ENCODE results near the gene BEST2. TPM values are rescaled to one million over a fixed set of nuclear protein-coding genes. Genes with fewer than 3 reads are reported as not detected.

The BEST2 gene
- total RNA-seq, 1 experiment from 2014 or later: 0.13 TPM

DNA sequence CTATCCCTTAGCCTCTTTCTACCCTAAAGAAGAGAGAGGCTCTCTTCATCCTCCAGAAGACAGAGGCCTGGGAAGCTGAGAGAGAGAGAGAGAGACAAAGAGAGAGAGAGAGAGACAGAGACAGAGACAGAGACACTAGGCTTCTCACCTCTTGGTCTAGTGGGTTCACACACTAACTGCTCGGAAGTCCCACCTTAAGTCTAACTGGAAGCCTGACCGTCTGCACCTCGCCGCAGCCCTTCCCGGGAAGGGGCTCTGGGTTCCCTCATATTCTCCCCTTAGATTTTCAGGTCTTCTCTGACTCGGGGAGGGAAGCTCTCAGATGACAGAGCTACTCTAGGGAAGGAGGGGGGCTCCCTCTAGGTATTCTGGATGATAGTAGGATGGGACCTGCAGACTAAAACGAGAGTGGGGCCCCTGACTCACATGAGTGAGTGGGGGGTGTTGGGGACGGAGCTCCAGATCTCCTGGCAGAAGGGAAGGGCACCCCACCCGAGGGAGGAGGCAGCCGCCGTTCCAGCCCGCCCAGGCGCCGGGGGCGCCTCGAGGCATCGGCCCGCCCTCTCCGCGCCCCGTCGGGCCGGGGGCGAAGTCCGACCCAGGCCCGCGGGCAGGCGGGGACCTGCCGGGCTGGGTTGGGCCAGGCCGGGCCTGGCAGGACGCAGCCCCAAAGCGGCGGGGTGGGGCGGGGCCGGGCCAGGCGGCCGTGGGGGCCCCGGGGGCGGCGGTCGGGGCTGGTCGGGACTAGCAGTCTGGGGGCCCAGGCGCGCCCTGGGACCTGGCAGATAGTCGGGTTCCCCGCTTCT, 37.7 kb downstream of the BEST2 start:
- peak in 1 of 2 experiments; percentile 64 for DNase-seq (ENCODE audit: low read depth in 1 of 2, low spot score in 2 of 2)
- Histone ChIP-seq H3K4me3 (peak overlapping the region; percentile 37), H3K36me3 (peaks cover 16% of the 10 kb centered on the region)

GRCh38 chr19:12789904-12790619, 38.5 kb downstream of the BEST2 start:
- Histone ChIP-seq H3K9me3 (replicated peaks) (no peaks in the 10 kb centered on the region), H3K27ac (peak overlapping the region; percentile 69), H3K36me3 (peaks cover 16% of the 10 kb centered on the region), H3K27me3 (replicated peaks) (no peaks in the 10 kb centered on the region), H3K4me1 (replicated peaks) (peaks cover 74% of the 10 kb centered on the region), H3K4me3 (peak overlapping the region; percentile 37)
- DNase-seq (ENCODE audit: low read depth in 1 of 2, low spot score in 2 of 2): peak; percentile 96

More for the DNA sequence above, 37.7 kb downstream of the BEST2 start:
- Histone ChIP-seq H3K4me1 (replicated peaks) (peaks cover 78% of the 10 kb centered on the region), H3K27me3 (replicated peaks) (no peaks in the 10 kb centered on the region), H3K9me3 (replicated peaks) (no peaks in the 10 kb centered on the region), H3K27ac (peak overlapping the region; percentile 69)

DNA sequence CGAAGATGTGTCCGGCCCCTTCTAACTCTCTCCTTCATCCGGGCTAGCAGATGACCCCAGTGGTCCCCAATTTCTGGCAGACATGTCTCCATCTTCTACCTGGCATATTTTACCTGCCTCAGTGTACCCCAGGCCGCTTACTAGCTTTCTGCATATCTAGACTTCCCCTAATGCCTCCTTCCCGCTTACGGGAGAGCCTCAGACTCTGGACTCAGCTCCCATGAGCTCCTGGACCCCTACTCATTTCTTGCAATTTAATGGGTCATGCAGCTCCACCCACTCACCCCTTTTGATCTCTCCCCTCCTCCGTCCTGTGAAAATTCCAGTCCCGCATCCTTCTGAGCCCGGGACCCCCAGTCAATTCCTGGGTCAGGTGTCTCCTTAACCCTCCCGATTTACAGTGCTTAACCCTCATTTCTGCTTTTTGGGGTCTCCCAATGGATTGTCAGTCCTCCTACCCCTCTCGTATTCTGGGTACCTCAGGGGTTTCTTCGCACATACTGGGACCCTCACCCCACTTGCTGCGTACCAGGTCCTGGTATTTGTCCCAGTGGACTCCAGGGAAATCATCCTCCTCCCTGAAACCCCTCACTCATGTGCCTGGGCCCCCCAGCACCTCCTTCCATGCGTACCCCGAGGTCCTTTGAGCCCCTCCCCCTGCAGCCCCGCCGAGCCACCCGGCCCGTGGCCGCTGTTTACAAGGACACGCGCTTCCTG, 39.2 kb downstream of the BEST2 start:
- H3K9me3 ChIP-seq (replicated peaks): no peaks in the 10 kb centered on the region
- H3K36me3 ChIP-seq: peaks cover 16% of the 10 kb centered on the region
- no peak for DNase-seq (ENCODE audit: low read depth in 1 of 2, low spot score in 2 of 2)
- peaks cover 67% of the 10 kb centered on the region for H3K4me1 ChIP-seq (replicated peaks)
- H3K4me3 ChIP-seq: peak overlapping the region; percentile 70
- H3K27ac ChIP-seq: peak overlapping the region; percentile 69
- H3K27me3 ChIP-seq (replicated peaks): no peaks in the 10 kb centered on the region

- DNase-seq (ENCODE audit: low read depth in 1 of 2, low spot score in 2 of 2): peak; percentile 97
- peak within 1 kb of the TSS; percentile 93 for H3K27ac ChIP-seq
Observed at GRCh38 chr19:12791345-12792050, 39.9 kb downstream of the BEST2 start, which contains the start of gene JUNB. TSS of gene JUNB (plus strand) at chr19:12791486. CDS start at chr19:12791772, 286 bp downstream.

GRCh38 chr19:12792051-12792852, 40.7 kb downstream of the BEST2 start:
- Histone ChIP-seq H3K27me3 (replicated peaks) (no peaks in the 10 kb centered on the region), H3K27ac (peak overlapping the region; percentile 93), H3K9me3 (replicated peaks) (no peaks in the 10 kb centered on the region), H3K4me3 (peak overlapping the region; percentile 70), H3K36me3 (peaks cover 16% of the 10 kb centered on the region), H3K4me1 (replicated peaks) (peaks cover 56% of the 10 kb centered on the region)
- peak; percentile 68 to 74 for DNase-seq (ENCODE audit: low read depth in 1 of 2, low spot score in 2 of 2)

More at GRCh38 chr19:12791345-12792050, 39.9 kb downstream of the BEST2 start, which contains the start of gene JUNB:
- H3K4me3 ChIP-seq: peak within 1 kb of the TSS; percentile 70
- H3K4me1 ChIP-seq (replicated peaks): peaks cover 64% of the 10 kb centered on the region
- H3K36me3 ChIP-seq: peaks cover 16% of the 10 kb centered on the region
- no peaks in the 10 kb centered on the region for H3K9me3 ChIP-seq (replicated peaks)
- H3K27me3 ChIP-seq (replicated peaks): no peaks in the 10 kb centered on the region

GRCh38 chr19:12792853-12793289, 41.3 kb downstream of the BEST2 start:
- H3K4me3 ChIP-seq: peak overlapping the region; percentile 70
- H3K27me3 ChIP-seq (replicated peaks): no peaks in the 10 kb centered on the region
- no peaks in the 10 kb centered on the region for H3K9me3 ChIP-seq (replicated peaks)
- no peak for DNase-seq (ENCODE audit: low read depth in 1 of 2, low spot score in 2 of 2)
- H3K4me1 ChIP-seq (replicated peaks): peaks cover 50% of the 10 kb centered on the region
- peak overlapping the region; percentile 93 for H3K27ac ChIP-seq
- H3K36me3 ChIP-seq: peaks cover 16% of the 10 kb centered on the region

GRCh38 chr19:12793290-12794195, 42.0 kb downstream of the BEST2 start:
- H3K27ac ChIP-seq: peak overlapping the region; percentile 93
- no peaks in the 10 kb centered on the region for H3K9me3 ChIP-seq (replicated peaks)
- peaks cover 43% of the 10 kb centered on the region for H3K4me1 ChIP-seq (replicated peaks)
- DNase-seq (ENCODE audit: low read depth in 1 of 2, low spot score in 2 of 2): peak; percentile 94 to 99
- peak overlapping the region; percentile 70 for H3K4me3 ChIP-seq
- peaks cover 16% of the 10 kb centered on the region for H3K36me3 ChIP-seq
- no peaks in the 10 kb centered on the region for H3K27me3 ChIP-seq (replicated peaks)

DNA sequence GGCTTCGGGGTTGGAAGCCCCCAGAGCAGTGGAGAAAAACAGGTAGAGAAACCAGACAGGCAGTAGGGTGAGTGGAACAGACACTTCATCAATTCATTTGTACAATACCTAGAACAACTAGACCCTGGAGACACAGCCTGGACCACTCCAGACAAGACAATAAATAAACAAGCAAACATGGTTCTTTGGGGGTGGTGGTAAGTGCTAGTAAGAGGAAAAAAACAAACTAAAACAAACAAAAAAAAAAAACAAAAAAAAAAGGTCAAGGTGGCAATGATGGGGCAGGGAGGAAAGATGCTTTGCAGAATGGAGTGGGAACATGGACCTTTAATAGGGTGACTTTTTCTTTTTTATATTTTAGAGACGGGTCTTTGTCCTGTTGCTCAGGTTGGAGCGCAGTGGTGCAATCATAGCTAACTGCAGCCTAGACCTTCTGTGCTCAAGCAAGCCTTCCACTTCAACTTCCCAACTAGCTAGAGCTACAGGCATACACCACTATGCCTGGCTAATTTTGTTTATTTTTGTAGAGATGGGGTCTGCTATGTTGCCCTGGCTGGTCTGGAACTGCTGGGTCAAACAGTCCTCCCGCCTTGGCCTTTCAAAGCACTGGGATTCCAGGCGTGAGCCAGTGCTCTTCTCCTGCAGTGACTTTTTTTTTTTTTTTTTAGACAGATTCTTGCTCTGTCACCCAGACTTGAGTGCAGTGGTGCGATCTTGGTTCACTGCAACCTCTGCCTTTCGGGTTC, 42.8 kb downstream of the BEST2 start:
- H3K27me3 ChIP-seq (replicated peaks): no peaks in the 10 kb centered on the region
- no peak for DNase-seq (ENCODE audit: low read depth in 1 of 2, low spot score in 2 of 2)
- peak overlapping the region; percentile 70 for H3K4me3 ChIP-seq
- H3K27ac ChIP-seq: peak overlapping the region; percentile 93
- no peaks in the 10 kb centered on the region for H3K9me3 ChIP-seq (replicated peaks)
- peaks cover 35% of the 10 kb centered on the region for H3K4me1 ChIP-seq (replicated peaks)
- H3K36me3 ChIP-seq: peaks cover 16% of the 10 kb centered on the region

- DNase-seq (ENCODE audit: low read depth in 1 of 2, low spot score in 2 of 2): no peak
- Histone ChIP-seq H3K4me1 (replicated peaks) (peaks cover 29% of the 10 kb centered on the region), H3K9me3 (replicated peaks) (no peaks in the 10 kb centered on the region), H3K36me3 (peaks cover 16% of the 10 kb centered on the region), H3K27ac (no peak overlapping the region), H3K4me3 (no peak overlapping the region), H3K27me3 (replicated peaks) (peaks cover 1% of the 10 kb centered on the region; the same call in 1 of the 2 replicates)
Observed at GRCh38 chr19:12794971-12795381, 43.4 kb downstream of the BEST2 start.

GRCh38 chr19:12796146-12797071, 44.8 kb downstream of the BEST2 start:
- H3K36me3 ChIP-seq: peaks cover 16% of the 10 kb centered on the region
- DNase-seq (ENCODE audit: low read depth in 1 of 2, low spot score in 2 of 2): peak; percentile 79 to 82
- no peak overlapping the region for H3K27ac ChIP-seq
- peaks cover 16% of the 10 kb centered on the region for H3K27me3 ChIP-seq (replicated peaks)
- H3K9me3 ChIP-seq (replicated peaks): no peaks in the 10 kb centered on the region
- H3K4me1 ChIP-seq (replicated peaks): peaks cover 18% of the 10 kb centered on the region
- no peak overlapping the region for H3K4me3 ChIP-seq

All from SJSA1 (cell line).